Measurements from ENCODE around the gene PANX3. TPM values are rescaled to one million over a fixed set of nuclear protein-coding genes. Genes with fewer than 3 reads are reported as not detected.

PANX3 gene
- total and polyA plus RNA-seq, 7 donors, result not detected

GRCh38 chr11:124610295-124610694, 933 bp upstream of the PANX3 start:
- no peak for DNase-seq
- no peak overlapping the region for H3K4me3 ChIP-seq
- no peak overlapping the region for H3K27ac ChIP-seq
- H3K36me3 ChIP-seq, result no peaks in the 10 kb centered on the region
- no peaks in the 10 kb centered on the region for H3K9me3 ChIP-seq
- peaks cover 0 to 13% (median 0%) of the 10 kb centered on the region in 3 donors for H3K27me3 ChIP-seq
- no peaks in the 10 kb centered on the region for H3K4me1 ChIP-seq
- intact Hi-C loops (cut with DNase I), result no loop called here
- TF ChIP-seq CTCF (IDR thresholded peaks at IDR 0.05) (no peak), POLR2A (IDR thresholded peaks at IDR 0.05) (no peak), POLR2AphosphoS5 (IDR thresholded peaks at IDR 0.05) (no peak), EP300 (IDR thresholded peaks at IDR 0.05) (no peak)
- WGBS, 2 donors, result 90 to 93% methylated on average over 2 of the region's 2 CpGs

GRCh38 chr11:124612045-124612444, 817 bp downstream of the PANX3 start:
- no peak for DNase-seq
- TF ChIP-seq EP300 (IDR thresholded peaks at IDR 0.05) (no peak), POLR2A (IDR thresholded peaks at IDR 0.05) (no peak), POLR2AphosphoS5 (IDR thresholded peaks at IDR 0.05) (no peak), CTCF (IDR thresholded peaks at IDR 0.05) (no peak)
- WGBS, 2 donors, result 53 to 60% methylated on average over 3 of the region's 3 CpGs
- no peaks in the 10 kb centered on the region for H3K36me3 ChIP-seq
- no peaks in the 10 kb centered on the region for H3K4me1 ChIP-seq
- no peak overlapping the region for H3K27ac ChIP-seq
- H3K9me3 ChIP-seq, result no peaks in the 10 kb centered on the region
- no peak overlapping the region for H3K4me3 ChIP-seq
- intact Hi-C loops (cut with DNase I), result no loop called here
- peaks cover 0 to 15% (median 0%) of the 10 kb centered on the region in 3 donors for H3K27me3 ChIP-seq

GRCh38 chr11:124612567-124613246, 1.5 kb downstream of the PANX3 start:
- intact Hi-C loops (cut with DNase I), result no loop called here
- 80 to 89% methylated on average over 10 of the region's 10 CpGs for WGBS, 2 donors
- H3K36me3 ChIP-seq, result no peaks in the 10 kb centered on the region
- DNase-seq, result no peak
- no peaks in the 10 kb centered on the region for H3K4me1 ChIP-seq
- H3K4me3 ChIP-seq, result no peak overlapping the region
- no peak overlapping the region for H3K27ac ChIP-seq
- no peak for TF ChIP-seq POLR2A (IDR thresholded peaks at IDR 0.05)
- TF ChIP-seq EP300 (IDR thresholded peaks at IDR 0.05), result no peak
- TF ChIP-seq CTCF (IDR thresholded peaks at IDR 0.05), result no peak
- TF ChIP-seq POLR2AphosphoS5 (IDR thresholded peaks at IDR 0.05), result no peak
- H3K27me3 ChIP-seq, result peaks cover 0 to 15% (median 0%) of the 10 kb centered on the region in 3 donors
- H3K9me3 ChIP-seq, result no peaks in the 10 kb centered on the region

GRCh38 chr11:124618863-124619262, 7.6 kb downstream of the PANX3 start:
- Histone ChIP-seq H3K4me1 (peaks cover 0 to 13% (median 9%) of the 10 kb centered on the region in 4 donors), H3K27me3 (peaks cover 0 to 9% (median 0%) of the 10 kb centered on the region in 3 donors), H3K27ac (no peak overlapping the region), H3K4me3 (no peak overlapping the region), H3K9me3 (no peaks in the 10 kb centered on the region), H3K36me3 (no peaks in the 10 kb centered on the region)
- no peak for TF ChIP-seq POLR2AphosphoS5 (IDR thresholded peaks at IDR 0.05)
- no peak for TF ChIP-seq CTCF (IDR thresholded peaks at IDR 0.05)
- no peak for TF ChIP-seq EP300 (IDR thresholded peaks at IDR 0.05)
- TF ChIP-seq POLR2A (IDR thresholded peaks at IDR 0.05), result no peak
- 59 to 84% methylated on average over 5 of the region's 5 CpGs for WGBS, 2 donors
- DNase-seq, result no peak
- intact Hi-C loops (cut with DNase I), result no loop called here

Measured in sigmoid colon (tissue), 7 donors.